GM10248 (cell line): ENCODE data around the gene LAMA2.

ENCODE experiments used
- CTCF ChIA-PET: fragments of 300-600 bp; sonication (Branson Sonifier 250); formaldehyde crosslinking; extraction: SDS; loops from one replicate; lab custom pipeline; 2021; ENCODE audit warnings: antibody characterized with exemption; lab: Yijun Ruan, JAX
- POLR2A ChIA-PET: fragments of 350-650 bp; sonication (Branson Sonifier 250); formaldehyde crosslinking; extraction: SDS; loops from one replicate; lab custom pipeline; 2020; ENCODE audit warnings: antibody characterized with exemption; lab: Yijun Ruan, JAX
- DNase-seq: peaks from one replicate; pipeline ENCODE4 v3.0.0; 2012; ENCODE audit errors: extremely low spot score
- TF ChIP-seq, protein P1 (sequence below): IDR thresholded peaks from 2 replicates; pipeline ENCODE4 v1.5.1; 2012; ENCODE audit warnings: mild to moderate bottlenecking, low read depth; ENCODE audit errors: extremely low read depth, missing control alignments, control extremely low read depth

Gene LAMA2

GRCh38 chr6:129521946-129522345, 639.0 kb downstream of the LAMA2 start:
- DNase-seq, result no peak
- CTCF ChIA-PET, result no interaction called here
- TF ChIP-seq, protein P1, sequence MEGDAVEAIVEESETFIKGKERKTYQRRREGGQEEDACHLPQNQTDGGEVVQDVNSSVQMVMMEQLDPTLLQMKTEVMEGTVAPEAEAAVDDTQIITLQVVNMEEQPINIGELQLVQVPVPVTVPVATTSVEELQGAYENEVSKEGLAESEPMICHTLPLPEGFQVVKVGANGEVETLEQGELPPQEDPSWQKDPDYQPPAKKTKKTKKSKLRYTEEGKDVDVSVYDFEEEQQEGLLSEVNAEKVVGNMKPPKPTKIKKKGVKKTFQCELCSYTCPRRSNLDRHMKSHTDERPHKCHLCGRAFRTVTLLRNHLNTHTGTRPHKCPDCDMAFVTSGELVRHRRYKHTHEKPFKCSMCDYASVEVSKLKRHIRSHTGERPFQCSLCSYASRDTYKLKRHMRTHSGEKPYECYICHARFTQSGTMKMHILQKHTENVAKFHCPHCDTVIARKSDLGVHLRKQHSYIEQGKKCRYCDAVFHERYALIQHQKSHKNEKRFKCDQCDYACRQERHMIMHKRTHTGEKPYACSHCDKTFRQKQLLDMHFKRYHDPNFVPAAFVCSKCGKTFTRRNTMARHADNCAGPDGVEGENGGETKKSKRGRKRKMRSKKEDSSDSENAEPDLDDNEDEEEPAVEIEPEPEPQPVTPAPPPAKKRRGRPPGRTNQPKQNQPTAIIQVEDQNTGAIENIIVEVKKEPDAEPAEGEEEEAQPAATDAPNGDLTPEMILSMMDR, result no peak
- POLR2A ChIA-PET, result no interaction called here

- TF ChIP-seq, protein P1, result no peak
- ChIA-PET POLR2A (no interaction called here), CTCF (no interaction called here)
- DNase-seq, result no peak
These were observed 640.9 kb downstream of the LAMA2 start for GRCh38 chr6:129523816-129524215.

GRCh38 chr6:129525055-129525454, 642.1 kb downstream of the LAMA2 start:
- ChIA-PET POLR2A (no interaction called here), CTCF (no interaction called here)
- TF ChIP-seq, protein P1, result no peak
- no peak for DNase-seq

DNA sequence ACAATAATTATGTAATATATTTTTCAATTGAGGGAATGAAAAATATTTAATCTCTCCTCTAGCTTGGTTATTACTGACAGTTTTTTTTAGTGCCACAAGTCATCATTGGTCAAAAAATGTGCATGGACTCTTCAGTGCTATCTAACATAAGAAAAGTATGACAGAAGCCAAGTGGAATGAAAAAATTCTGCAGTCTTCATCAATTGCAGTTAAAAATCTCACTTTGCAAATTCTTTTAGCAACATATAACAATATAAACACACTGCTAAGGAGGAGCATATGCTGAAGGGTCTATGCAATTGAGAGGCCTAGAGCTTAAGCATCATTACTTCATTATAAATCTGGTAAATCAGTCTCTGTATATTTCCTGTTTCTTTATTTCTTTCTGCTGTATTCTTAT, 652.0 kb downstream of the LAMA2 start:
- TF ChIP-seq, protein P1, result no peak
- ChIA-PET CTCF (no interaction called here), POLR2A (no interaction called here)
- DNase-seq, result no peak

DNA sequence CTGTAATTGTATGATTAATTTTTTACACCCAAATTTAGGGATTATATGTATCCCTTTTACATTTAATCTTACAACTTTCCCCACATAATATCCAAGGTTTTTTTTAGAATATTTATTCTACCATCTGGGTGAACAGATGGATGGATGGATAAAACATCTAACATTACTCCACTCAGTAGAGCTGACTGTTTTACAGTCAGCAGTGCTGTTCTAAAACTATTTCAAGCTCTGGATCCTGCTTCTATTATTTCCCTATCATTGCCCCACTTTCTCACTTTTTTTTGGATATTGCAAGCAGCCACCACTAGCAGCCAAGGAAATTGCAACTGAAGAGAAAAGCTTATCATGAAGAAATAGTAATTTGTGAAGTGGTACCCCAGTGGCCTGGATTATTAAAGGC, 653.3 kb downstream of the LAMA2 start:
- CTCF ChIA-PET, result interaction anchor here (1.2 to 1.6 kb wide), 2 partner anchors 10 to 18 kb away, joined by 4 read pairs; no protein-coding TSS in a partner anchor
- DNase-seq, result no peak
- TF ChIP-seq, protein P1, result no peak
- POLR2A ChIA-PET, result no interaction called here

- DNase-seq, result no peak
- POLR2A ChIA-PET, result no interaction called here
- CTCF ChIA-PET, result interaction anchor here (0.6 to 1.5 kb wide), 5 partner anchors 40 to 236 kb away, joined by 3 to 4 read pairs (median 3); no protein-coding TSS in a partner anchor
- TF ChIP-seq, protein P1, result no peak
These were observed 656.1 kb downstream of the LAMA2 start for GRCh38 chr6:129539032-129539431.
